ENCODE measurements around the gene FST.

FST gene

DNA sequence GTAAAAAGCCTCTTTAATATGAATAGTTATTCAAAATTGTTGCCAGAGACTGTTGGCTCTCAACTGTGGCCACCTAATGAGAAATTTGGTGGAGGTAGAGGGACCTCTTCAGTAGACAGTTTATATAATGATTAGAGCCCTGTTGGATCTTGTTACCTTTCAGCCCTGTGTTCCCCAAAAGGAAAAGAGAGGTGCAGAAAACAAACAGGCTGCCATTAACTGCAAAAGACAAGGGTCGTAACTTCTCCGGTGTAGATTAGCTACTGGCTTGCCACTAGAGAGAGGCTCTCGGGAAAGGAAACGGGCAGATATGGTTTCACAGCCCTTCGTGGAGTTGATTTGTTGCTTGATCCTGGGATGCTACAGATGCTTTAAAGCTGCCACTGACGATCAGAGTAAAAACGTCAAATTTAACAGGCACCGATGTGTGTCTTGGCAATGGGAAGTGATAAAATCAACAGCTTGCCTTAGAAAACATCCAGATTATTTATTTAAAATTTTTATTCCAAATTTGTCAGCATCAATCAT is 7.8 kb downstream of the FST start:
- TF ChIP-seq CTCF (conservative IDR thresholded peaks at IDR 0.05; ENCODE audit: low read length) = no peak
- DNase-seq (ENCODE audit: low read depth) = no peak
- peak overlapping the region; percentile 11; the same call in 1 of the 2 replicates for H3K4me3 ChIP-seq (ENCODE audit: low read length)

DNA sequence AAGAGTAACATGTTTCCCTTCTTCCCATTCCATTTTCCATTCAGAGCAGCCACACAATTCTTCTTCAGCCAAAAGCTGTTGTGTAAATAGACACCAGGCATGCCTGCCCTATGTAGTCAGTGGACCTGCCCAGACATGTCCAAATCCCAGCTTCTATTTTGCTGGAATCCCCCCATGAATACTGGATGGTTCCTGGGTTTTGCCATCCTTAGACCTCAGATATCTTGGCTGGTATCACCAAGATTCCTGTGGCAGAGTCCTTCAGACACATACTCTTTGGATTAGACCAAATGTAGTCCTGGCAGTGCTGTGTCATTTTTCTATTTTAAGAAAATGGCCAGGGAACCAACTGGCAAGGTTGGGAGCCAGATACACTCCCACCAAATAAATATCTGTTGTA is 10.3 kb downstream of the FST start:
- TF ChIP-seq CTCF (conservative IDR thresholded peaks at IDR 0.05; ENCODE audit: low read length) = no peak
- DNase-seq (ENCODE audit: low read depth) = peak; percentile 100

GRCh38 chr5:53501054-53501453 is 20.6 kb downstream of the FST start:
- no peak for DNase-seq (ENCODE audit: low read depth)
- no peak for TF ChIP-seq CTCF (conservative IDR thresholded peaks at IDR 0.05; ENCODE audit: low read length)
- H3K4me3 ChIP-seq (ENCODE audit: low read length) = no peak overlapping the region

More for the DNA sequence above, 10.3 kb downstream of the FST start:
- no peak overlapping the region for H3K4me3 ChIP-seq (ENCODE audit: low read length)

- no peak overlapping the region for H3K4me3 ChIP-seq (ENCODE audit: low read length)
- no peak for TF ChIP-seq CTCF (conservative IDR thresholded peaks at IDR 0.05; ENCODE audit: low read length)
- DNase-seq (ENCODE audit: low read depth) = peak; percentile 53
Measured at GRCh38 chr5:53503562-53504218, 23.3 kb downstream of the FST start.

GRCh38 chr5:53507013-53507412 is 26.6 kb downstream of the FST start:
- DNase-seq (ENCODE audit: low read depth) = no peak
- TF ChIP-seq CTCF (conservative IDR thresholded peaks at IDR 0.05; ENCODE audit: low read length) = no peak
- no peak overlapping the region for H3K4me3 ChIP-seq (ENCODE audit: low read length)

DNA sequence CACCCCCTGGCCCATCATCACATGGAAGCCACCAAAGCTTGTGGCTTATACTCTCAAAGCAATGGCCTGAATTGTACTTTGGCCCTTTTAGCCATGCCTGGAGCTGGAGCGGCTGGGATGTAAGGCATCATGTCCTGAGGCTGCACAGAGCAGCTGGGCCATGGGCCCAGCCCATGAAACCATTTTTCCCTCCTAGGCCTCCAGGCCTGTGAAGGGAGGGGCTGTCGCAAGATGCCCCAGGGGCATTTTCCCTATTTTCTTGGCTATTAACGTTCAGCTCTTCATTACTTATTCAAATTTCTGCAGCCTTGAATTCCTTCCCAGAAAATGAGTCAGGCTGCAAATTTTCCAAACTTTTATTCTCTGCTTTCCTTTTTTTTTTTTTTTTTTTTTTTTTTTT is 27.7 kb downstream of the FST start:
- no peak overlapping the region for H3K4me3 ChIP-seq (ENCODE audit: low read length)

More for the DNA sequence above, 27.7 kb downstream of the FST start:
- no peak for TF ChIP-seq CTCF (conservative IDR thresholded peaks at IDR 0.05; ENCODE audit: low read length)
- peak; percentile 31 for DNase-seq (ENCODE audit: low read depth)

All from AG10803 (cell line).